HepG2 (cell line): ENCODE measurements around the gene CCM2L. TPM values are rescaled to one million over a fixed set of nuclear protein-coding genes. Genes with fewer than 3 reads are reported as not detected.

Experiments used
- ATF1 ChIP-seq: IDR thresholded peaks from 2 replicates; pipeline ENCODE4 v1.6.1; 2016; ENCODE audit warnings: mild to moderate bottlenecking, control low read depth
- ATF2 ChIP-seq: sonication (generic); formaldehyde crosslinking; IDR thresholded peaks from 2 replicates; pipeline ENCODE4 v1.4.0; 2020; ENCODE audit warnings: missing genetic modification reagents
- ATF7 ChIP-seq, 2 experiments: fragments of 450-650 bp in 1 of 2; sonication (generic) in 1 of 2; formaldehyde crosslinking in 1 of 2; IDR thresholded peaks; 2 replicates each; pipeline versions ENCODE4 v1.4.0 to v1.6.1; 2016 to 2020; ENCODE audit warnings: antibody characterized with exemption in 1 of 2, mild to moderate bottlenecking in 1 of 2, missing genetic modification reagents in 1 of 2
- FOXA3 ChIP-seq: IDR thresholded peaks from 2 replicates; pipeline ENCODE4 v1.6.1; 2016; ENCODE audit warnings: missing genetic modification reagents, missing compliant biosample characterization
- HOXA9 ChIP-seq: sonication (generic); formaldehyde crosslinking; IDR thresholded peaks from 2 replicates; pipeline ENCODE4 v1.8.1; 2022; ENCODE audit warnings: missing genetic modification reagents, mild to moderate bottlenecking, moderate library complexity, borderline replicate concordance
- HOXD1 ChIP-seq: sonication (generic); formaldehyde crosslinking; IDR thresholded peaks from 2 replicates; pipeline ENCODE4 v1.5.0; 2020; ENCODE audit warnings: missing genetic modification reagents
- KLF9 ChIP-seq: IDR thresholded peaks from 2 replicates; pipeline ENCODE4 v1.6.1; 2016; ENCODE audit warnings: low read depth
- MAF1 ChIP-seq: sonication (generic); formaldehyde crosslinking; IDR thresholded peaks from 2 replicates; pipeline ENCODE4 v1.5.0; 2020; ENCODE audit warnings: missing genetic modification reagents, borderline replicate concordance
- MIXL1 ChIP-seq: IDR thresholded peaks from 2 replicates; pipeline ENCODE4 v1.6.1; 2016
- MTF1 ChIP-seq: sonication (generic); formaldehyde crosslinking; IDR thresholded peaks from 2 replicates; pipeline ENCODE4 v1.5.0; 2020; ENCODE audit warnings: missing genetic modification reagents
- NCOA5 ChIP-seq: sonication (generic); formaldehyde crosslinking; IDR thresholded peaks from 2 replicates; pipeline ENCODE4 v1.4.0; 2020; ENCODE audit warnings: missing genetic modification reagents
- NFATC3 ChIP-seq: sonication (generic); formaldehyde crosslinking; IDR thresholded peaks from 2 replicates; pipeline ENCODE4 v1.5.1; 2020; ENCODE audit warnings: mild to moderate bottlenecking, missing genetic modification reagents
- SNAPC5 ChIP-seq: sonication (generic); formaldehyde crosslinking; IDR thresholded peaks from 2 replicates; pipeline ENCODE4 v1.8.1; 2023; ENCODE audit warnings: mild to moderate bottlenecking, missing genetic modification reagents, borderline replicate concordance
- SPEN ChIP-seq: sonication (generic); formaldehyde crosslinking; IDR thresholded peaks from 2 replicates; pipeline ENCODE4 v1.5.1; 2020; ENCODE audit warnings: low read depth, mild to moderate bottlenecking, missing genetic modification reagents
- TAF15 ChIP-seq: fragments of 200-400 bp; formaldehyde crosslinking; IDR thresholded peaks from one replicate; pipeline ENCODE4 v1.6.1; 2018; ENCODE audit warnings: mild to moderate bottlenecking, low read depth, low read length; ENCODE audit not compliant: poor library complexity, severe bottlenecking
- TSC22D2 ChIP-seq: sonication (generic); formaldehyde crosslinking; IDR thresholded peaks from 2 replicates; pipeline ENCODE4 v1.5.1; 2020; ENCODE audit warnings: missing genetic modification reagents, mild to moderate bottlenecking, borderline replicate concordance
- ZBTB25 ChIP-seq: IDR thresholded peaks from 2 replicates; pipeline ENCODE4 v1.6.1; 2018; ENCODE audit warnings: missing genetic modification reagents
- ZNF772 ChIP-seq: sonication (generic); formaldehyde crosslinking; IDR thresholded peaks from 2 replicates; pipeline ENCODE4 v1.5.0; 2020; ENCODE audit warnings: mild to moderate bottlenecking, missing genetic modification reagents
- polyA plus RNA-seq, 8 experiments: library from polyadenylated mRNA; depleted of rRNA in 3 of 8; stranded (reverse) in 7 of 8; unstranded in 1 of 8; fragments of >200 nt; fragmentation: Illumina TruSeq in 4 of 8; extraction: Trizol in 4 of 8; gene quantifications; 2 replicates each; pipeline versions ENCODE4 v1.2.1 to v1.2.3, GENCODE V29; 2011 to 2016; ENCODE audit warnings: low read depth in 4 of 8, missing spikeins in 1 of 8, mixed read lengths in 1 of 8; ENCODE audit not compliant: insufficient read depth in 1 of 8
- total RNA-seq, 5 experiments: library from RNA; depleted of rRNA; stranded (reverse); fragments of >200 nt; fragmentation: Illumina TruSeq; extraction: Trizol; gene quantifications; 2 replicates each; pipeline ENCODE4 v1.2.3, GENCODE V29; 2016; ENCODE audit warnings: low read depth in 1 of 5
- TF ChIP-seq, protein P1 (sequence below), 2 experiments: sonication (generic) in 1 of 2; formaldehyde crosslinking in 1 of 2; IDR thresholded peaks; 2 replicates each; pipeline versions ENCODE4 v1.4.0 to v1.6.1; 2018 to 2020; ENCODE audit warnings: missing genetic modification reagents in 2 of 2, borderline replicate concordance in 1 of 2, low read depth in 1 of 2, mild to moderate bottlenecking in 1 of 2, missing biosample characterization in 1 of 2
- TF ChIP-seq, protein P2 (sequence below): sonication (generic); formaldehyde crosslinking; IDR thresholded peaks from 2 replicates; pipeline ENCODE4 v1.9.0; 2022; ENCODE audit warnings: low read depth, missing genetic modification reagents
- TF ChIP-seq, protein P3 (sequence below): sonication (generic); formaldehyde crosslinking; conservative IDR thresholded peaks from 2 replicates; pipeline ENCODE4 v1.8.0; 2022; ENCODE audit warnings: low read depth, missing genetic modification reagents

The CCM2L gene
- total and polyA plus RNA-seq, 2 of the 13 experiments (the other 11 are each of a cell fraction or from before 2014, with no cell fraction given) = 0.15 TPM; not detected in 1

- TF ChIP-seq ZBTB25 (CRISPR knock-in tag) (peak; percentile 100), ATF2 (CRISPR knock-in tag) (peak; percentile 100), FOXA3 (CRISPR knock-in tag) (peak; percentile 99), ATF7 (IDR thresholded peaks at IDR 0.05) (no peak), ATF7 (CRISPR knock-in tag; IDR thresholded peaks at IDR 0.05) (peak; percentile 99), ZNF772 (peak; percentile 100), TAF15 (no peak), SPEN (CRISPR knock-in tag) (peak; percentile 100), HOXA9 (peak; percentile 100), KLF9 (CRISPR knock-in tag) (peak; percentile 100), SNAPC5 (CRISPR knock-in tag) (peak; percentile 99), TSC22D2 (CRISPR knock-in tag) (peak; percentile 100), ATF1 (peak; percentile 54; the same call in 1 of the 2 replicates), MTF1 (CRISPR knock-in tag) (peak; percentile 100), NCOA5 (CRISPR knock-in tag) (peak; percentile 100), MAF1 (CRISPR knock-in tag) (peak; percentile 100), MIXL1 (peak; percentile 100), NFATC3 (CRISPR knock-in tag) (peak; percentile 100), HOXD1 (CRISPR knock-in tag) (peak; percentile 100)
- TF ChIP-seq, protein P1, sequence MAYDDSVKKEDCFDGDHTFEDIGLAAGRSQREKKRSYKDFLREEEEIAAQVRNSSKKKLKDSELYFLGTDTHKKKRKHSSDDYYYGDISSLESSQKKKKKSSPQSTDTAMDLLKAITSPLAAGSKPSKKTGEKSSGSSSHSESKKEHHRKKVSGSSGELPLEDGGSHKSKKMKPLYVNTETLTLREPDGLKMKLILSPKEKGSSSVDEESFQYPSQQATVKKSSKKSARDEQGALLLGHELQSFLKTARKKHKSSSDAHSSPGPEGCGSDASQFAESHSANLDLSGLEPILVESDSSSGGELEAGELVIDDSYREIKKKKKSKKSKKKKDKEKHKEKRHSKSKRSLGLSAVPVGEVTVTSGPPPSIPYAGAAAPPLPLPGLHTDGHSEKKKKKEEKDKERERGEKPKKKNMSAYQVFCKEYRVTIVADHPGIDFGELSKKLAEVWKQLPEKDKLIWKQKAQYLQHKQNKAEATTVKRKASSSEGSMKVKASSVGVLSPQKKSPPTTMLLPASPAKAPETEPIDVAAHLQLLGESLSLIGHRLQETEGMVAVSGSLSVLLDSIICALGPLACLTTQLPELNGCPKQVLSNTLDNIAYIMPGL (CRISPR knock-in tag; IDR thresholded peaks at IDR 0.05; ENCODE audit: borderline replicate concordance in 1 of 2, low read depth in 1 of 2) = peak; percentile 97 to 100
- TF ChIP-seq, protein P2, sequence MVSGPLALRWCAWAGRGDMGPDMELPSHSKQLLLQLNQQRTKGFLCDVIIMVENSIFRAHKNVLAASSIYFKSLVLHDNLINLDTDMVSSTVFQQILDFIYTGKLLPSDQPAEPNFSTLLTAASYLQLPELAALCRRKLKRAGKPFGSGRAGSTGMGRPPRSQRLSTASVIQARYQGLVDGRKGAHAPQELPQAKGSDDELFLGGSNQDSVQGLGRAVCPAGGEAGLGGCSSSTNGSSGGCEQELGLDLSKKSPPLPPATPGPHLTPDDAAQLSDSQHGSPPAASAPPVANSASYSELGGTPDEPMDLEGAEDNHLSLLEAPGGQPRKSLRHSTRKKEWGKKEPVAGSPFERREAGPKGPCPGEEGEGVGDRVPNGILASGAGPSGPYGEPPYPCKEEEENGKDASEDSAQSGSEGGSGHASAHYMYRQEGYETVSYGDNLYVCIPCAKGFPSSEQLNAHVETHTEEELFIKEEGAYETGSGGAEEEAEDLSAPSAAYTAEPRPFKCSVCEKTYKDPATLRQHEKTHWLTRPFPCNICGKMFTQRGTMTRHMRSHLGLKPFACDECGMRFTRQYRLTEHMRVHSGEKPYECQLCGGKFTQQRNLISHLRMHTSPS (CRISPR knock-in tag) = peak; percentile 99
- TF ChIP-seq, protein P3, sequence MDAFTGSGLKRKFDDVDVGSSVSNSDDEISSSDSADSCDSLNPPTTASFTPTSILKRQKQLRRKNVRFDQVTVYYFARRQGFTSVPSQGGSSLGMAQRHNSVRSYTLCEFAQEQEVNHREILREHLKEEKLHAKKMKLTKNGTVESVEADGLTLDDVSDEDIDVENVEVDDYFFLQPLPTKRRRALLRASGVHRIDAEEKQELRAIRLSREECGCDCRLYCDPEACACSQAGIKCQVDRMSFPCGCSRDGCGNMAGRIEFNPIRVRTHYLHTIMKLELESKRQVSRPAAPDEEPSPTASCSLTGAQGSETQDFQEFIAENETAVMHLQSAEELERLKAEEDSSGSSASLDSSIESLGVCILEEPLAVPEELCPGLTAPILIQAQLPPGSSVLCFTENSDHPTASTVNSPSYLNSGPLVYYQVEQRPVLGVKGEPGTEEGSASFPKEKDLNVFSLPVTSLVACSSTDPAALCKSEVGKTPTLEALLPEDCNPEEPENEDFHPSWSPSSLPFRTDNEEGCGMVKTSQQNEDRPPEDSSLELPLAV (CRISPR knock-in tag) = peak; percentile 100
Measured at GRCh38 chr20:31968291-31969126, 41.7 kb upstream of the CCM2L start (continued).
